NCI-H2196 (cell line): Measurements from ENCODE around the gene CALY.
A peak's percentile ranks its signal among the peaks of the same experiment; 100 is the strongest.

Experiments used
- DNase-seq: peaks from one replicate; lab custom pipeline; 2025; ENCODE audit not compliant: unreplicated experiment; lab: John Stamatoyannopoulos, UW

CALY gene

DNA sequence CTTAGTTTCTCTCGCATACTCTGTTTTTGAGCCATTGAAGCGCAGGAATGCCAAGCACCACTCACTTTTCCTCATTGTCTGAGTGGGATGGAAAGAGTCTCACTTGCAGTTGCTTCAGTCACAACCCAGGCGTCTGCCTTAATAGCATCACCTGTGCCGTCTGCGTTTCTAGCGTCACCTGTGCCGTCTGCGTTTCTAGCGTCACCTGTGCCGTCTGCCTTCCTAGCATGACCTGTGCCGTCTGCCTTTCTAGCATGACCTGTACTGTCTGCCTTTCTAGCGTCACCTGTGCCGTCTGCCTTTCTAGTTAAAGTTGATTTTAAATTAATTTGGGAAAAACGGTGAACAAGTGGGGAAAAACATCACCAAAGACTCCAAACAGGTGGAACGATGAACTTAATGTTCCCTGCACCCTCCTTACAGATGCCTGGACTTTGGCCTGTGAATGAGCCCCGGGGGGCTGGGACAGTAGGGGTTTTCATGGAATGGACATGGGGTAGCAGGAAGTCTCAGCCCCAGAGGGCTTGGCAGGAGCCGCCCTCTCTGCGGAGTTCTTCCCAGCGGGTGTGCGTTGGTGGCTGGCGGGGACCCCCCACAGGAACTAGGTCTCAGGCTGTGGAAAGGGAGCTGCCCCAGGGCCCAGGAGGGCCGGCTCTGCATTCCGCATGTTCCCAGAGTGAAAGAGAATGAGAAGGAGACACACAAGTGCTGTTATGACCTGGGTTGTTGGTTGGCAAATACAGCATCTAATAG, 24.5 kb downstream of the CALY start:
- DNase-seq, result no peak

DNA sequence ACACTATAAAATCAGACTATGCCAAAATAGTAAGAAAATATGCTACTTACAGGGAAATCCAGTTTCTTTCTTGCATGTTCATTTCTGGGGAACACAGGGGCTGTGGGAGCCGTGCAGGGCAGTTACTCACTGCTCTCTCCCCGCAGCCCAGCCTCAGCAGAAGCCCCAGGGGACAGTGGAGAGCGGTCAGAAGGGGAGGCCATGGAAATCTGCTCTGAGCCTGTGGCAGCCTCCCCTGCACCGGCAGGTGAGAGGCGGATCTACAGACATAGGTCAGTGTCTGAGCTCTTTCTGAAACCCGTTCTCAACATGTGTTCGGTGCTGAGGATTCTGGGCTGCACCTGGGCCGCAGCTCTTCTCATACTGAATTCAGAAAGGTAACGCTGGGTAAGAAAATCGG, 25.1 kb downstream of the CALY start:
- DNase-seq, result no peak

DNA sequence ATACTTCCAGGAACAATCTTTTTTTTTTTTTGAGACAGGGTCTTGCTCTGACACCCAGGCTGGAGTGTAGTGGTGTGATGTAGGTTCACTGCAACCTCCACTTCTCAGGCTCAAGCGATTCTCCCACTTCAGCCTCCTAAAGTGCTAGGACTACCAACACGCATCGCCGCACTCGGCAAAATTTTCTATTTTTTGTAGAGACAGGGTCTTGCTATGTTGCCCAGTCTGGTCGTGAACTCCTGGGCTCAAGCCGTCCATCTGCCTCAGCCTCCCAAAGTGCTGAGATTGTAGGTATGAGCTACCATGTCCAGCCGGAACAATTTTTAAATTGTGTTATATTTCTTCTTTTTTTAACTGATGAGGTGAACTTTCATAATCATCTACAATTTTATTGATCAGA, 25.9 kb downstream of the CALY start:
- no peak for DNase-seq

DNA sequence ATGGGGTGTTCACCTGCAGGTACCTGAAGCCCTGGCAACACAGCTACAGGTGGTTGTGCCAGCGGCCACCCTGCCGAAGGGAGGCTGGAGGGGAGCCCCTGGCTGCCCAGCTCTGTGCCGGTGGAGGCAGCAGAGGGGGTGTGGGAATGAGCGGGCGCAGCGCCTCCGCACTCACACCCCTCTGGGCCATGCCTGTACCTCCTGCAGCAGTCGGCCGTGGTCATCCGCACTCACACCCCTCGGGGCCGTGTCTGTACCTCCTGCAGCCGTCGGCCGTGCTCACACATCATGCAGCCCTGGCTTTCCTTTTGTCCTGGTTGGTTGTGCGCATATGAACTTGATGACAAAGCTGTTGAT, 26.3 kb downstream of the CALY start:
- DNase-seq, result no peak

DNA sequence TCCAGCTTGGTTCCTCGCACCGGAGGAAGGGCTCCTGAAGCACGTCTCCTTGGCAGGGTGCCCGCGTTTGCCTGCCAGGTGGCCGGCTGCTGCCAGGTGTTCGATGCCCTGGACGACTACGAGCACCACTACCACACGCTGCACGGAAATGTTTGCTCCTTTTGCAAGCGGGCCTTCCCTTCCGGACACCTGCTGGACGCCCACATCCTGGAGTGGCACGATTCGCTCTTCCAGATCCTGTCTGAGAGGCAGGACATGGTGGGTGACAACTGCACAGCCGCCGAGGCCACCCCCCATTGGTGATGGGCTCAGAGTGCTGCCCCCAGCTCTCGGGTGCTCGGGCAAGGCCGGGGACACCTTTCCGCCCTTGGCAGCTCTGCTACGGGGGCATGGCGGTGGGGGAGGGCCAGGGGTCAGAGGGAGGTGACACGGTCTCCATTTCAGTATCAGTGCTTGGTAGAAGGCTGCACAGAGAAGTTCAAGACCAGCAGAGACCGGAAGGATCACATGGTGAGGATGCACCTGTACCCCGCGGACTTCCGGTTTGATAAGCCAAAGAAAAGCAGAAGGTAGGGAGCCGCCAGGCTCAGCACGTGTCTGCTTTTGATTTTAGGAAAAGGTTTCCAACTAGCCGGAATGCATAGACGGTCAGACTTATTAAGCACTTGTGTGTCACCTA, 26.8 kb downstream of the CALY start:
- DNase-seq, result peak; percentile 58

DNA sequence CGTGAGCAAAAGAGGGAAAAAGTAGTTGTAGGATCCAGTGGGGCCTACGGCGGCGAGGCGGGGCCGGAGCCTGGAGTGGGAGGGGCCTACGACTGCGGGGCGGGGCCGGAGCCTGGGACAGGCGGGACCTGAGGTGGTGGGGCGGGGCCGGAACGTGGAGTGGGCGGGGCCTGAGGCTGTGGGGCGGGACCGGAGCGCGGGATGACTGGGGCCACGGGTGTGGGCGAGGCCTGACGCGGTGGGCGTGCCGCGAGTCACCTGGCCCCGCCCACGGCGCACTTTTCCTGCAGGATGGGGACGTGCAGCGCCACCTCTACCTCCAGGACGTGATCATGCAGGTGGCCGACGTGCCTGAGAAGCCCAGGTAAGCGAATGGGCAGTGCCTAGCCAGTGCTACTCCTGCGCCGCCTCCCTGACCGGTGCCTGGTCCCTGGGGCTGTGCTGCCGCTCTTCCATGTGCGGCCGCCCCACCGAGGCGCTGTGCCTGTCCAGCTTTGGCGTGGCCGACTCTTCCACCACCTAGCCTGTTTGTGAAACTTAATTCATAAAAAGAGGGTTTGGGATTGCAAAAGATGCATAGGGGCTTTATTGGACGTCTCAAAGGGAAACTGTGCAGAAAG, 27.5 kb downstream of the CALY start:
- DNase-seq, result peak; percentile 68

DNA sequence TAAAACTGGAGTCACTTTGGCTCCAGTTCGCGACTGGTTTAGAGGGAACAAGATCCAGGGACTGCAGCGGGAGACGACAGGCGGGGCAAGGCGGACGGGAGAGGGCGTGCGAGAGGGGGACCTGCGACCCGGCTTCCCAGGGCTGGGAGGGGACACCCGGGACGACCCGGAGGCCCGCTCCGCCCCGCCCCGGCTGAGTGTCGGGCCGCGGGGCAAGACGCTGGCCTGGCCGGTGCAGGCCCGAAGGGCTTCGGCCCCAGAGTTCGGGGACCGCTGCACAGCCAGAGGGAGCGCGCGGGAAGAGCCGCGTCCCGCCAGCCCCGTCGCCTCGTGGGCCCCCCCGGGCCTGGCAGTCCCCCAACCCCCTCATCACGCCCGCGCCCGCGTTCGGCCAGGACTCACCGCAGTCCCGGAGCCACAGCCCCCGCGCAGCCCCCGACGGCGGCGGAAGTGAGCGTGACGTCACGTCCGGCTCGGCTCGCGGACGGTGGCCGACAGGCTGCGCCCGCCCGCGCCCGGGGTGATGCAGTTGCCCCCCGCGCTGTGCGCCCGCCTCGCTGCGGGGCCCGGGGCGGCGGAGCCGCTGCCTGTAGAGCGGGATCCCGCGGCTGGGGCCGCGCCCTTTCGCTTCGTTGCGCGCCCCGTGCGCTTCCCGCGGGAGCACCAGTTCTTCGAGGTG, 28.1 kb downstream of the CALY start, which contains the start of the genes TUBGCP2 and ZNF511:
Gene TUBGCP2, minus strand, starts transcription at position 452 of the 679 bp plus-strand sequence. CDS start 5,931 bp downstream, outside the sequence.
Gene ZNF511, plus strand, starts transcription at position 494 of the 679 bp plus-strand sequence. Its CDS starts 30 bp downstream, at position 524.
- DNase-seq, result peak; percentile 66

DNA sequence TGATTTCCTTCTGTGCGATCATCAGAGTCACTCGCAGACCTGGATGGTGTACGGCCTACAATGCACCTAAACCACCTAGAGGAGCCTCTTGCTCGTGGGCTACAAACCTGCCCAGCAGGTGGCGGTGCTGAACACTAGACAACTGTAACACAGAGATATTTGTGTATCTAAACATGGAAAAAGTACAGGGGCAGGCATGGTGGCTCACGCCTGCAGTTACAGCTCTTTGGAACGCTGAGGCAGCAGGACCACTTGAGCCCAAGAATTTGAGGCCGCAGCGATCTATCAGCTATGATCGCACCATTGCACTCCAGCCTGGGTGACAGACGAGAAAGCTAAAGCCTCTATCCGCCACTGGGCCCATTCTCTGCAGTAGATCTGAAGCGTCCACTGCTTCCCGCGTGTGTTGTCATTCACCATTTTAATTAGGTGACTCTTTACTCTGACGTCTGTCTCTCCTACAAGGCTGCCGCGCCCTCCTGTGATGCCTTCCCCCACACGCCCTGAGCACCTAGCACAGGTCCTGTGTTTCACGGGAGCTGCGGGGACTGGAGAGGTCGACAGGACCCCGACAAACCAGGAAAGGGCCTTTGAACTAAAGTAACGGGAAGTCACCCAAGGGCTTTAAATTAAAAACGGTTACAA, 28.8 kb downstream of the CALY start:
- peak; percentile 63 for DNase-seq

DNA sequence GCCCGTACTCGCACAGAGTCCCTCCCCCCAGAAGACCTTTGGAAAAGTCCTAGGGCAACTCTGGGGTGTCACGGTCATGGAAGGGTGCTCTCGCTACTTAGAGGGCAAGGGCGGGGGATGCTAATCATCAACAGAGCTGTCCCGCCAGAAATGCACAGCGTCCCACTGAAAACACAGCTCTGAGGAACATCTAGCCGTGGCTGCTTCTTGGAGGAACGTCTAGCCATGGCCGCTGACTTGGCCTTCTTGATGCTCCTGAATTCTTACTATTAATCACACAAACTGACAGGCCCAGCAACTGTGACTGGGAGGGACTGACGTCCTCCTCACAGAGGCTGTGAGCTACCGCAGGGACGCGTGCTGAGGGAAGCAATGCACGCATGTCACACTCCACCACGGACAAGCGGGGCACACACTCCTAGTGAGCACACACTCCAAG, 29.7 kb downstream of the CALY start:
- no peak for DNase-seq

DNA sequence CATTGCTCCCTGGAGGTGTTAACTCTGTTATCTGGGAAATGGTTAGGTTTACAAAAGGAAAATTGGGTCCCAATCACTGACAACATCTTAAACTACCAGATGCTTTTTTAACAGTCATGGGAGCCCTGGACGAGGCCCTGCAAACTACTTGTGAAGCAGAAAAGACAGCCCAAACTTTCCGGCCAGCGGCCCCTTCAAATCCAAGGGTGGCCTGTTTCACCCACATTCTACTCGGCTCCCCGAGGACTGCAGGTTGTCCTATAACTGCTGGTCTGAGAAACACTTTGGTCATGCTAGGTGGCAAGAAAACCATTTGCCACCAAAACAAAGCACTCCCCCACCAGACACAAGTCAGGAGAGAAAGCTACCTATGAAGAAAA, 30.6 kb downstream of the CALY start:
- DNase-seq, result no peak

DNA sequence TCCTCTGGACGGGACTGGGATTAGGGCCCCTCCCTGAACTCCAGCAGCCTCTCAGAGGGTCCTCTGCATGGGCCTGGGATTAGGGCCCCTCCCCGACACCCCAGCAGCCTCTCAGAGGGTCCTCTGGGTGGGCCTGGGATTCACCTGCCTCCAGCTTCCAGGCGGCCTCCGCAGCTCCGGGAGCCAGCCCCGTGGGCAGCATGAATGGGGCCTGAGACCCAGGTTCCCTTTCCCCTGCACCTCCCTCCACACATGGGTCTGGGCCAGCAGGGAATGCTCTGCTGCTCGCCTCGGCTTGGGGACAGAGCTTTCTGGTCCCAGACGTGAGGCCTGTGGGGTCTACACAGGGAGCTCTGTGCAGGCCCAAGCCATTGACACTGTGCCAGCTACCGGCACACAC, 33.5 kb downstream of the CALY start:
- no peak for DNase-seq

DNA sequence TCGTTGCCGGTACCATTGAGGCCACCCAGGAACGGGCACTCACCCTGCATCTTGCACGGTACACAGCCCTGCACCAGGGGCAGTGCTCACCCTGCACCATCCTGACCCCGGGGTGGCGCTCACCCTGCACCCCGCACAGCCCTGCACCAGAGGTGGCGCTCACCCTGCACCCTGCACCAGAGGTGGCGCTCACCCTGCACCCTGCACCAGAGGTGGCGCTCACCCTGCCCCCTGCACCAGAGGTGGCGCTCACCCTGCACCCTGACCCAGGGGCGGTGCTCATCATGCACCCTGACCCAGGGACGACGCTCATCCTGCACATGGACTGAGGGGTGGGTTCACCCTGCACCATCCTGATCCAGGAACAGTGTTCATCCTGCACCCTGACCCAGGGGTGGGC, 34.5 kb downstream of the CALY start:
- no peak for DNase-seq

DNA sequence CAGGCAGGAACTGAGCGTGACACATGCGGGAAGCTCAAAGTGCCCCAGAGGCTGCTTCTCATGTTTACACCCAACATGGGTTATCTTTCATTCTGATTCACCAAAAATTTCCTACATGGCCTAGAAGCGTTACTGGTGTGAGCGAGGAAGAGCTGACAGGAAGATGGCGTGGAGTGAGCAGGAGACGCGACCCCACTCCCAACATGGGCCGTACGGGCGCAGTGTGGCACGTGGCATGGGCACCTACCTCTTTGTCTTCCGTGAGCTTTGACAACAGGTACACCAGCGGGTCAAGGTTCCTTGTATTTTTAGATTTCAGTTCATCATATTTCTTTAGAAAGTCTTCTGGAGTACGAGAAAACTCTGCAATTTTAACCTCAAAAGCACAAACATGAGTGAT, 37.0 kb downstream of the CALY start:
- no peak for DNase-seq

DNA sequence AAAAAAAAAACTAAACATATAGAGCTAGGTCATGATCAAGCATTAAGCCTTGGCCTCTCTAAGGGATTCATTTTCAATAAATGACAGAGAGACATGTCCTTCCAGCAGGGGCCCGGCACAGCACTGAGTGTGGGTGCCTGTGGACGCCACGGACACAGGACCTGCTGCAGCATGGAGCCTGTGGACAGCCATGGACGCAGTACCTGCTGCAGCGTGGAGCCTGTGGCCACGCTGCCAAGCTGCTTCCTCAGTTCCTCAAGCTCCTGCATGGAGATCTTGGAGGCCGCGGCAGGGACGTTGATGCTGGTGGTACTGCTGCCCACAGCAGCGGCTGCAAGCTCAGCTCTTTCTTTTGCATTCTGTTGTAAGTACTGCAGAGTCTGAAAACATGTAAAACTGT, 37.5 kb downstream of the CALY start:
- DNase-seq, result no peak

DNA sequence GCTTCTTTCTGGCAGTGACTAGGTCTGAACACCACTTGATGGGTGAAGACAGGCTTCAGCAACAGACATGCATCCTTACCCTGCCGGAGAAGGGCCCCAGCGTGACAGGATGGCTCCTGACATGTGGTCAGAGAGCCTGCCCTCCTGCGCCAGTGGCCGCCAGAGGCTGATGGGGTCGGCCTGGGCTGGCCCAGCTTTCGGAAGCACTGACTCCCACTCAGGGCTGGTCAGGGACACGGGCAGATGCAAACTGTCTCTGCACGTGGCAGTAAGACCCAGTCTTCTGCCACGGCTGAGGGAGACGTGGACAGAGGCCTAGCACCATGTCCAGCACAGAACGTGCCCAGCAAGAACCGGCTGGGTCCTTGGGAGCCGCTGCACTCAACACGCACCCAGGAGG, 38.2 kb downstream of the CALY start:
- DNase-seq, result no peak

DNA sequence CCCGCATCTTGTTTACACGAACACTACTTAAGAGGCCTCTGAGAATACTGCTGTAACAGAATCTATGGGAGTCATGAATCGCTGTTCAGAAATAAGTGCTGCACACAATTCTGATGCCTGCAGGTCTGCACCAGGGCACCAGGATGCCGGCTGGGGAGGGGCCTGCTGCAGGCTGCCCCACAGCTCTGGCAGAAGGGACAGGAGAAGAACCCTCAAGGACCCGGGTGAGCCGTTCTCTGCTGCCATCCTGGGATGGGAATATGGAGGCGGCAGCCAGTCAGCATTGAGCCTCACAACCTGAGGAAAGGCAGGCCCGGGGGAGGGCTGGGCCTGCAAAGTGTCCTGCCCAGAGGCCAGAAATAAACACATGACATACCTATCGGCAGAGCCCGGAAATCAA, 39.2 kb downstream of the CALY start:
- DNase-seq, result no peak

DNA sequence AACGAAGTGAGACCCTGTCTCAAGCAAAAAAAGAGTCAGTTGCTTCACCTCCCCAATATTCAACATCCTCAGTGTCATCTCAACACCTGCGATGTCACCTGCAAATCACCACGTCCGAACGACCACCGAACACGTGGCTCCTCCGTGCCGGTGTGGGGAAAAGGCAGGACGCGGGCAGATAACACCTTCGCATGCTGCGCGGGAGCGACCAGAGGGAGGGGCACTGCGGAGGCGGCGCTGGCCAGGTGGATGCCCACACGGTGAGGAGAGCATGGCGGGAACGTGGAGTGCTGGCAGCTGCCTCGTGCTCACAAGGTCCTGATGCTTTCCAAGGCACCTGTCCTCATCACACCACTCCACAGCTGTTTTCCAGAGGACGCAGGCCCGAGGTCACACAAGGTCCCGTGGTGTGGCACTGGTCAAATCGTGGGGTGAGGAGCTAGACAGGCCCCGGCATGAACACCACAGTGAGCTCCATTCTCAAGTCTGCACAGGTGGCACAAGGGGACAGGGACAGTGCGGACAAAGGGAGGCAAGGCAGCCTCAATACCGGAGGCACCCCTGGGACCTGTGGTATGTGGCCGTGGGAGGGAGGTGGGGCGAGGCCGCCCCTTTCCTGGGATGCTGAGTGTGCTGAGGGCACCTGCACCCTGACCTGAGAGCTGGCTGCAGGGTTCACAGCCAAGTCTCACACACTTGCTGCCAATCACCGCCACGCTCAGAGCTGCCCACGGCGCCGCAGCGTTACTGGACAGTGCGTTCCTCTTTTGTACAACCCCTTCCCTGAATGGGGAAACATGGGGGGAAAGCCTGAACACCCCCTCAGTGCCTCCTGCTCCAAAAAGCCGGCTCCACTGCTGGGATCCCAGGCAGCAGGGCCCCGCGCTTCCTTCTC, 41.0 kb downstream of the CALY start:
- no peak for DNase-seq

DNA sequence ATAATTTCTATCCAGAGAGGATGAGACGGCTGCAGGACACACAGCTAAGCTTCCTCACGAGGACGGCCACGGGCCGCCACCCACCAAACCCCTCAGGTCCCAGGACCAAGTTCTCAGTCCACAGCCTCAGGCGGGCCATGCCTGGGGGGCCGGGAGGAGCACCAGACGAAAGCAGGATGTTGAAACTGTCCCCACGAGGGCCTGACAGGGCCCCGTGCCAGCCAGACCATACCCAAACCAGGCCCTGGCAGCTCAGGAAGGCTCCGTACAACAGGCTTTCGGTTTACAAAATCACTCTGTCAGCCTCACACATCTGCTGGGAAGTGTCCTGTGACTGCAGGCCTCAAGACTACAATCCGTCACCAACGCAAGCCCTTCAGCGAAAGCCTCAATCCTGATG, 42.5 kb downstream of the CALY start:
- no peak for DNase-seq

DNA sequence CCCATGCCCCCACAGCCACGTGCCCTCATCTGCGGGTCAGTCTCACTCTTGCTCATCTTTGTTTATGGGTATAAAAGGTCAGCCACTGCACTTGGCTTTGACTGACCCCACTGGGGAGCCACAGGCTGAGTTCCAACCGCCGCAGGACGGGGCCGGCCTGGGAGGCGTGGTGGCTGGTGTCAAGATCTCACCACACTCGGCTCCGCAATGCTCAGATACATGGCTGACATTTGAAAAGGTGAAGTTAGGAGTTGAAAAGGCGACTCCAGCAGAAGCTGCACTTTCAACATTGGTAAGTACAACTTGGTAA, 42.9 kb downstream of the CALY start:
- no peak for DNase-seq
